Gastroesophageal sphincter (tissue), 4 donors: Measurements from ENCODE around the gene TNNI3K. TPM values are rescaled to one million over a fixed set of nuclear protein-coding genes. Genes with fewer than 3 reads are reported as not detected.

Experiments
- ATAC-seq: fragments of 150-250 bp; one replicate; pipeline ENCODE4 v1.9.1; 2016; ENCODE audit warnings: mild to moderate bottlenecking, moderate library complexity
- H3K27ac ChIP-seq, 4 donors: fragments of 200-600 bp; sonication (generic) in 3 of 4; 1 replicate in 3 of 4; 2 replicates in 1 of 4; pipeline ENCODE4 v1.5.1; 2016 to 2019
- H3K27me3 ChIP-seq: fragments of 200-600 bp; sonication (generic); one replicate; pipeline ENCODE4 v1.5.1; 2019
- H3K36me3 ChIP-seq, 2 donors: fragments of 200-600 bp; sonication (generic); one replicate each; pipeline ENCODE4 v1.5.1; 2019; ENCODE audit warnings: control low read depth in 1 of 2
- H3K4me1 ChIP-seq, 3 donors: fragments of 200-600 bp; sonication (generic); 1 replicate in 2 of 3; 2 replicates in 1 of 3; pipeline ENCODE4 v1.5.1; 2016 to 2019; ENCODE audit warnings: control low read depth in 2 of 3
- H3K4me3 ChIP-seq, 2 donors: fragments of 200-600 bp; sonication (generic); one replicate each; pipeline ENCODE4 v1.5.1; 2019; ENCODE audit warnings: mild to moderate bottlenecking in 1 of 2, moderate library complexity in 1 of 2
- H3K9me3 ChIP-seq, 3 donors: fragments of 200-600 bp; sonication (generic); one replicate each; pipeline ENCODE4 v1.5.1; 2017 to 2019; ENCODE audit warnings: control low read depth in 2 of 3
- CTCF ChIP-seq, 4 experiments: fragments of 200-600 bp in 2 of 4; fragments of 450-650 bp in 2 of 4; sonication (generic) in 1 of 4; IDR thresholded peaks; one replicate each; pipeline ENCODE4 v1.5.1; 2017 to 2019; ENCODE audit warnings: antibody characterized with exemption in 4 of 4, mild to moderate bottlenecking in 2 of 4, moderate library complexity in 2 of 4
- EP300 ChIP-seq: sonication (generic); formaldehyde crosslinking; IDR thresholded peaks from one replicate; pipeline ENCODE4 v1.6.1; 2017; ENCODE audit warnings: antibody characterized with exemption, mild to moderate bottlenecking
- POLR2A ChIP-seq, 2 donors: fragments of 450-650 bp; IDR thresholded peaks; one replicate each; pipeline ENCODE4 v1.6.1; 2017; ENCODE audit warnings: antibody characterized with exemption in 2 of 2, mild to moderate bottlenecking in 2 of 2, moderate library complexity in 1 of 2
- POLR2AphosphoS5 ChIP-seq: sonication (generic); formaldehyde crosslinking; IDR thresholded peaks from one replicate; pipeline ENCODE4 v1.6.1; 2017; ENCODE audit warnings: antibody characterized with exemption
- WGBS, 2 donors: methylation state at CpG; one replicate each; pipeline ENCODE4 v1.1.5; 2018; ENCODE audit warnings: low coverage in 1 of 2; 5-methylcytosine and 5-hydroxymethylcytosine counted together
- total RNA-seq, 4 donors: library from RNA; depleted of rRNA; stranded (reverse); fragments of >200 nt; gene quantifications; one replicate each; pipeline ENCODE4 v1.1.0, GENCODE V29; 2016

The TNNI3K gene
- total RNA-seq, 4 donors from 2014 or later: 0.32 to 3.9 (median 2.9) TPM

GRCh38 chr1:74523873-74524480, 288.8 kb downstream of the TNNI3K start:
- ATAC-seq: no peak
- no peak for TF ChIP-seq POLR2A (IDR thresholded peaks at IDR 0.05)
- no peak for TF ChIP-seq EP300
- Histone ChIP-seq H3K9me3 (no peaks in the 10 kb centered on the region), H3K27ac (no peak overlapping the region), H3K36me3 (no peaks in the 10 kb centered on the region), H3K4me3 (no peak overlapping the region), H3K27me3 (no peaks in the 10 kb centered on the region), H3K4me1 (no peaks in the 10 kb centered on the region)
- 64% methylated on average over 1 of the region's 2 CpGs; no CpG with 5 or more reads in 1 of the 2 donors for WGBS, 2 donors

- Histone ChIP-seq H3K4me1 (no peaks in the 10 kb centered on the region), H3K36me3 (no peaks in the 10 kb centered on the region), H3K4me3 (no peak overlapping the region), H3K9me3 (no peaks in the 10 kb centered on the region), H3K27ac (no peak overlapping the region), H3K27me3 (no peaks in the 10 kb centered on the region)
- TF ChIP-seq EP300 (no peak), CTCF (IDR thresholded peaks at IDR 0.05) (no peak), POLR2A (IDR thresholded peaks at IDR 0.05) (no peak), POLR2AphosphoS5 (no peak)
- no peak for ATAC-seq
- WGBS, 2 donors: 29 to 45% methylated on average over 2 of the region's 2 CpGs
These were observed 291.5 kb downstream of the TNNI3K start for GRCh38 chr1:74526708-74527107.

GRCh38 chr1:74528123-74528522, 292.9 kb downstream of the TNNI3K start:
- no peak for TF ChIP-seq POLR2AphosphoS5
- no peak for TF ChIP-seq CTCF (IDR thresholded peaks at IDR 0.05)
- TF ChIP-seq POLR2A (IDR thresholded peaks at IDR 0.05): no peak
- TF ChIP-seq EP300: no peak
- H3K36me3 ChIP-seq: no peaks in the 10 kb centered on the region
- ATAC-seq: no peak
- H3K27ac ChIP-seq: no peak overlapping the region
- H3K4me1 ChIP-seq: no peaks in the 10 kb centered on the region
- no peaks in the 10 kb centered on the region for H3K9me3 ChIP-seq
- H3K4me3 ChIP-seq: no peak overlapping the region
- WGBS, 2 donors: 86 to 87% methylated on average over 4 of the region's 4 CpGs
- no peaks in the 10 kb centered on the region for H3K27me3 ChIP-seq

- no peak for ATAC-seq
These were observed 295.7 kb downstream of the TNNI3K start for GRCh38 chr1:74530892-74531291.

GRCh38 chr1:74531796-74532195, 296.6 kb downstream of the TNNI3K start:
- Histone ChIP-seq H3K9me3 (no peaks in the 10 kb centered on the region), H3K27me3 (no peaks in the 10 kb centered on the region), H3K36me3 (no peaks in the 10 kb centered on the region), H3K27ac (no peak overlapping the region), H3K4me3 (no peak overlapping the region), H3K4me1 (no peaks in the 10 kb centered on the region)
- ATAC-seq: no peak
- TF ChIP-seq POLR2AphosphoS5: no peak
- TF ChIP-seq EP300: no peak
- no peak for TF ChIP-seq CTCF (IDR thresholded peaks at IDR 0.05)
- no peak for TF ChIP-seq POLR2A (IDR thresholded peaks at IDR 0.05)
- 78 to 100% methylated on average over 1 of the region's 1 CpG for WGBS, 2 donors

More at GRCh38 chr1:74530892-74531291, 295.7 kb downstream of the TNNI3K start:
- Histone ChIP-seq H3K27me3 (no peaks in the 10 kb centered on the region), H3K27ac (no peak overlapping the region), H3K4me3 (no peak overlapping the region), H3K4me1 (no peaks in the 10 kb centered on the region), H3K9me3 (no peaks in the 10 kb centered on the region), H3K36me3 (no peaks in the 10 kb centered on the region)
- TF ChIP-seq EP300: no peak

GRCh38 chr1:74534241-74534640, 299.1 kb downstream of the TNNI3K start:
- ATAC-seq: no peak
- no peak for TF ChIP-seq POLR2AphosphoS5
- no peak for TF ChIP-seq POLR2A (IDR thresholded peaks at IDR 0.05)
- no peak for TF ChIP-seq EP300
- Histone ChIP-seq H3K36me3 (no peaks in the 10 kb centered on the region), H3K27me3 (no peaks in the 10 kb centered on the region), H3K4me1 (no peaks in the 10 kb centered on the region), H3K4me3 (no peak overlapping the region), H3K27ac (no peak overlapping the region), H3K9me3 (no peaks in the 10 kb centered on the region)
- WGBS, 2 donors: 73 to 87% methylated on average over 3 of the region's 3 CpGs
